GM19193 (cell line): ENCODE measurements around the gene PCYT2.

ENCODE experiments used
- POLR2A ChIP-seq: IDR thresholded peaks from 4 replicates; pipeline ENCODE4 v1.6.1; 2011; ENCODE audit not compliant: insufficient read depth, insufficient read length; ENCODE audit errors: extremely low read depth

PCYT2 gene

GRCh38 chr17:81903896-81904599 is 7.2 kb downstream of the PCYT2 start:
- no peak for TF ChIP-seq POLR2A

- TF ChIP-seq POLR2A = no peak
Measured at GRCh38 chr17:81903415-81903831, 7.8 kb downstream of the PCYT2 start.

- no peak for TF ChIP-seq POLR2A
Measured at GRCh38 chr17:81902653-81903414, 8.4 kb downstream of the PCYT2 start.

- TF ChIP-seq POLR2A = no peak
Measured at GRCh38 chr17:81902023-81902652, 9.1 kb downstream of the PCYT2 start, which contains the start of gene NPB. Gene NPB, plus strand, starts transcription at chr17:81902238. Its CDS starts 40 bp downstream, at chr17:81902278.

GRCh38 chr17:81901167-81902022 is 9.8 kb downstream of the PCYT2 start:
- TF ChIP-seq POLR2A = no peak

GRCh38 chr17:81900181-81900820 is 10.9 kb downstream of the PCYT2 start:
- TF ChIP-seq POLR2A = no peak

- no peak for TF ChIP-seq POLR2A
Measured at GRCh38 chr17:81899514-81900166, 11.6 kb downstream of the PCYT2 start.

- TF ChIP-seq POLR2A = no peak
Measured at GRCh38 chr17:81898885-81899284, 12.3 kb downstream of the PCYT2 start.

- TF ChIP-seq POLR2A = no peak
Measured at GRCh38 chr17:81898029-81898866, 13.0 kb downstream of the PCYT2 start.

- TF ChIP-seq POLR2A = no peak
Measured at GRCh38 chr17:81895400-81895799, 15.8 kb downstream of the PCYT2 start.

GRCh38 chr17:81891303-81891552 is 20.0 kb downstream of the PCYT2 start:
- TF ChIP-seq POLR2A = no peak

- TF ChIP-seq POLR2A = no peak
Measured at GRCh38 chr17:81890447-81891302, 20.5 kb downstream of the PCYT2 start.
